Prostate gland (tissue), 2 donors: ENCODE measurements around the gene LCOR. TPM values are rescaled to one million over a fixed set of nuclear protein-coding genes. Genes with fewer than 3 reads are reported as not detected.

Source experiments
- DNase-seq: peaks from one replicate; pipeline ENCODE4 v3.0.0-alpha.2; 2019; ENCODE audit warnings: low spot score
- H3K27ac ChIP-seq, 2 donors: fragments of 200-600 bp; sonication (generic); 2 replicates each; pipeline ENCODE4 v1.5.1; 2017 to 2019
- H3K27me3 ChIP-seq: fragments of 200-600 bp; sonication (generic); replicated peaks from 2 replicates; pipeline ENCODE4 v1.5.1; 2019; ENCODE audit not compliant: insufficient read depth
- H3K36me3 ChIP-seq, 2 donors: fragments of 200-600 bp; sonication (generic); 1 replicate in 1 of 2; 2 replicates in 1 of 2; pipeline versions ENCODE4 v1.5.1 to v1.8.1; 2017 to 2019
- H3K4me1 ChIP-seq: fragments of 200-600 bp; sonication (generic); replicated peaks from 2 replicates; pipeline ENCODE4 v1.5.1; 2019
- H3K4me3 ChIP-seq, 2 donors: fragments of 200-600 bp; sonication (generic); 2 replicates each; pipeline ENCODE4 v1.5.1; 2017 to 2019
- H3K9me3 ChIP-seq: fragments of 200-600 bp; sonication (generic); 2 replicates; pipeline ENCODE4 v1.5.1; 2017
- CTCF ChIP-seq, 4 experiments: fragments of 200-600 bp in 2 of 4; fragments of 450-650 bp in 2 of 4; sonication (generic) in 2 of 4; IDR thresholded peaks; 1 replicate in 3 of 4; 2 replicates in 1 of 4; pipeline ENCODE4 v1.5.1; 2016 to 2019; ENCODE audit warnings: antibody characterized with exemption in 4 of 4, mild to moderate bottlenecking in 2 of 4, moderate library complexity in 2 of 4
- POLR2A ChIP-seq: fragments of 450-650 bp; IDR thresholded peaks from one replicate; pipeline ENCODE4 v1.6.1; 2016; ENCODE audit warnings: antibody characterized with exemption, mild to moderate bottlenecking
- POLR2AphosphoS5 ChIP-seq: sonication (generic); formaldehyde crosslinking; IDR thresholded peaks from one replicate; pipeline ENCODE4 v1.6.1; 2017; ENCODE audit warnings: antibody characterized with exemption
- WGBS: methylation state at CpG from one replicate; pipeline ENCODE4 v1.1.5; 2018; 5-methylcytosine and 5-hydroxymethylcytosine counted together
- intact Hi-C: fragments of 100-400 bp; cut with DNase I; formaldehyde crosslinking; loops from one replicate; pipeline ENCODE4 v1.14.2; 2022
- total RNA-seq, 2 donors: library from RNA; depleted of rRNA; stranded (reverse); fragments of >200 nt; gene quantifications; one replicate each; pipeline ENCODE4 v1.1.0, GENCODE V29; 2016

LCOR gene
- total RNA-seq, 2 donors from 2014 or later, result 32.8 to 40.0 TPM

GRCh38 chr10:96987141-96987841 is 155.2 kb downstream of the LCOR start:
- intact Hi-C loops, result no loop called here
- Histone ChIP-seq H3K36me3 (no peaks in the 10 kb centered on the region), H3K4me3 (no peak overlapping the region), H3K9me3 (no peaks in the 10 kb centered on the region), H3K27me3 (no peaks in the 10 kb centered on the region), H3K4me1 (no peaks in the 10 kb centered on the region), H3K27ac (no peak overlapping the region)
- TF ChIP-seq CTCF (IDR thresholded peaks at IDR 0.05) (no peak), POLR2AphosphoS5 (no peak), POLR2A (no peak)
- DNase-seq, result peak; percentile 35
- WGBS, result 45% methylated on average over 2 of the region's 2 CpGs

- Histone ChIP-seq H3K4me1 (no peaks in the 10 kb centered on the region), H3K27me3 (no peaks in the 10 kb centered on the region), H3K27ac (no peak overlapping the region), H3K9me3 (no peaks in the 10 kb centered on the region), H3K36me3 (no peaks in the 10 kb centered on the region), H3K4me3 (no peak overlapping the region)
- TF ChIP-seq POLR2AphosphoS5 (no peak), POLR2A (no peak), CTCF (IDR thresholded peaks at IDR 0.05) (no peak)
- intact Hi-C loops, result loop anchor here (2.0 kb wide), 1 partner anchor 33 kb away; no protein-coding TSS in a partner anchor
- WGBS, result 88% methylated on average over 3 of the region's 3 CpGs
- DNase-seq, result no peak
These were observed 155.7 kb downstream of the LCOR start for GRCh38 chr10:96987842-96988175.

DNA sequence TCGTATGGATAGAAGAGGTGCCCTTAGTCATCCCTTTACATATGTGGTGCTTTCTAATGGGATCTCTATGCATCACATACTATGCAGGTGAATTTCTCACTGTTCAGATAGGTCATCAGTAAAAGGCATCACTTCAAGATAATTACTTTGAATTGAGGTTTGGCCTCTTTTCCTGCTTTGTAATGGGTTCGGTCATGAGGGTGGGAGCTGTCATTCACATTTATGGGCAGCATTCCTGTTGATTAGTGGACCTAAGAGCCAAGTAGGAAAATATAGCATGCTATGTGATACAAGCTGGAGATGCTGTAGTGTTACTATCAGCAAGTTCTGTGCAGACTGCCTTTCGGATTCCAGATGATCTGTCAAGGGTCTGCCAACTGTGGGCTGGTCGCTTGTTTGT is 156.3 kb downstream of the LCOR start:
- H3K9me3 ChIP-seq, result no peaks in the 10 kb centered on the region
- H3K36me3 ChIP-seq, result no peaks in the 10 kb centered on the region
- H3K27me3 ChIP-seq, result no peaks in the 10 kb centered on the region
- no peaks in the 10 kb centered on the region for H3K4me1 ChIP-seq
- DNase-seq, result no peak
- 61% methylated on average over 4 of the region's 4 CpGs for WGBS
- H3K4me3 ChIP-seq, result no peak overlapping the region
- TF ChIP-seq CTCF (IDR thresholded peaks at IDR 0.05) (no peak), POLR2A (no peak), POLR2AphosphoS5 (no peak)
- intact Hi-C loops, result loop anchor here (2.0 kb wide), 1 partner anchor 32 kb away; no protein-coding TSS in a partner anchor
- H3K27ac ChIP-seq, result no peak overlapping the region

DNA sequence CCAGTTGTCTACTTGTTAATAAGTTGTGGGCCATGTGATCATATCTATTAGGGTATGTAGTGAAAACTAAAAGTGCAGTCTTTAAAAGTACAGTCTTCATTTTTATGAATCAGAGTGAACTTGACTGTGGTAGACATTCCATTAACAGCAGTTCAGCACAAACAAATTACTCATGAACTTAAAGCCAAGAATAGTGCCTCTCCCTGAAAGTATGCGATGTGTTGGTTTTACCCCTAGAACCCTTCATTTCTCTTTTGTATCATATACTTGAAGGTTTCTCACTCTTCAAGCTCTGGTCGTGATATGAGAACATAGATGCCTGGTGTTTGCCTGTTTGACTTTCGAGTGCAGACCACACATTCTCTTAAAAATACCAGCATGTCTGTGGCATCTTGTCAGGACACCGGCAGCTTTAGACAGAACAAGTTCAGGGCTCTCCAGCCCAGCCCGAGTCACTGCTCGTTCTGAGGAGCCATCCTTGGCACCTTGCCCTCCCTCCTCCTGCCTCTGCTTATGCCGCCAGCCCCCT is 159.3 kb downstream of the LCOR start:
- Histone ChIP-seq H3K4me3 (no peak overlapping the region), H3K36me3 (no peaks in the 10 kb centered on the region), H3K27me3 (no peaks in the 10 kb centered on the region), H3K4me1 (no peaks in the 10 kb centered on the region), H3K9me3 (no peaks in the 10 kb centered on the region), H3K27ac (peak overlapping the region in 1 of 2 donors; percentile 5)
- WGBS, result 27% methylated on average over 7 of the region's 7 CpGs
- TF ChIP-seq POLR2A, result no peak
- no peak for TF ChIP-seq POLR2AphosphoS5
- no peak for TF ChIP-seq CTCF (IDR thresholded peaks at IDR 0.05)
- no peak for DNase-seq
- intact Hi-C loops, result no loop called here

- no peaks in the 10 kb centered on the region for H3K9me3 ChIP-seq
- intact Hi-C loops, result no loop called here
- H3K27me3 ChIP-seq, result no peaks in the 10 kb centered on the region
- no peaks in the 10 kb centered on the region for H3K4me1 ChIP-seq
- H3K27ac ChIP-seq, result no peak overlapping the region
- no peaks in the 10 kb centered on the region for H3K36me3 ChIP-seq
- no peak for DNase-seq
- no peak for TF ChIP-seq CTCF (IDR thresholded peaks at IDR 0.05)
- no peak for TF ChIP-seq POLR2A
- no peak for TF ChIP-seq POLR2AphosphoS5
- WGBS, result 88% methylated on average over 1 of the region's 1 CpG
- H3K4me3 ChIP-seq, result no peak overlapping the region
These were observed 160.6 kb downstream of the LCOR start for GRCh38 chr10:96992721-96993120.
